T-helper 17 cell (primary cell): Measurements from ENCODE around the gene HOXA5. TPM values are rescaled to one million over a fixed set of nuclear protein-coding genes. Genes with fewer than 3 reads are reported as not detected.

ENCODE experiments used
- ATAC-seq: fragments of 150-1000 bp; cut with Tn5 transposase; 2 replicates; pipeline ENCODE4 v1.10.0; 2021; ENCODE audit warnings: mild to moderate bottlenecking, moderate library complexity
- DNase-seq, 3 donors: peaks; one replicate each; pipeline versions ENCODE4 v3.0.0 to v3.0.0-alpha.2; 2020 to 2021
- H3K9me3 ChIP-seq: one replicate; pipeline ENCODE4 v1.7.0; 2013; ENCODE audit warnings: low read length, mild to moderate bottlenecking; ENCODE audit not compliant: control insufficient read depth, poor library complexity, severe bottlenecking
- H3K27ac Mint-ChIP-seq: one replicate; pipeline ENCODE4 v1.8.0; 2022; ENCODE audit warnings: mild to moderate bottlenecking, moderate library complexity, mixed read lengths
- H3K27me3 Mint-ChIP-seq: one replicate; pipeline ENCODE4 v1.8.0; 2022; ENCODE audit warnings: mixed read lengths
- H3K36me3 Mint-ChIP-seq: one replicate; pipeline ENCODE4 v1.8.0; 2022; ENCODE audit warnings: low read depth, mixed read lengths
- H3K4me1 Mint-ChIP-seq: one replicate; pipeline ENCODE4 v1.8.0; 2022; ENCODE audit warnings: mild to moderate bottlenecking, mixed read lengths
- H3K4me3 Mint-ChIP-seq: one replicate; pipeline ENCODE4 v1.8.0; 2022; ENCODE audit warnings: mild to moderate bottlenecking, moderate library complexity, mixed read lengths
- total RNA-seq, 4 donors: library from RNA in 2 of 4; stranded (reverse) in 2 of 4; gene quantifications; one replicate each; pipeline ENCODE4 v1.2.3 and lab custom pipeline; 2022 to 2026

HOXA5 gene
- total RNA-seq, 2 donors from 2014 or later, result 0.26 TPM; not detected in 1

- Mint-ChIP-seq H3K27me3 (peaks cover 47% of the 10 kb centered on the region), H3K4me1 (peaks cover 10% of the 10 kb centered on the region), H3K36me3 (peaks cover 6% of the 10 kb centered on the region), H3K4me3 (no peak overlapping the region), H3K27ac (no peak overlapping the region)
- no peak for DNase-seq
- ATAC-seq, result no peak
- H3K9me3 ChIP-seq, result no peaks in the 10 kb centered on the region
These were observed 38.0 kb downstream of the HOXA5 start for GRCh38 chr7:27105301-27106031.

GRCh38 chr7:27104341-27105058 lies 39.0 kb downstream of the HOXA5 start:
- no peak overlapping the region for H3K27ac Mint-ChIP-seq
- DNase-seq (no peak), ATAC-seq (no peak)
- peaks cover 8% of the 10 kb centered on the region for H3K36me3 Mint-ChIP-seq
- peaks cover 56% of the 10 kb centered on the region for H3K27me3 Mint-ChIP-seq
- peaks cover 10% of the 10 kb centered on the region for H3K4me1 Mint-ChIP-seq
- no peak overlapping the region for H3K4me3 Mint-ChIP-seq
- no peaks in the 10 kb centered on the region for H3K9me3 ChIP-seq

- Mint-ChIP-seq H3K27ac (no peak overlapping the region), H3K36me3 (peaks cover 9% of the 10 kb centered on the region), H3K27me3 (peaks cover 65% of the 10 kb centered on the region), H3K4me1 (peaks cover 14% of the 10 kb centered on the region), H3K4me3 (peak overlapping the region; percentile 76)
- DNase-seq, result no peak
- H3K9me3 ChIP-seq, result no peaks in the 10 kb centered on the region
- no peak for ATAC-seq
These were observed 39.8 kb downstream of the HOXA5 start for GRCh38 chr7:27103489-27104226.

- peak within 1 kb of the TSS; percentile 76 for H3K4me3 Mint-ChIP-seq
- H3K36me3 Mint-ChIP-seq, result peaks cover 9% of the 10 kb centered on the region
- no peaks in the 10 kb centered on the region for H3K9me3 ChIP-seq
- ATAC-seq (no peak), DNase-seq (no peak)
- H3K4me1 Mint-ChIP-seq, result peaks cover 20% of the 10 kb centered on the region
- H3K27ac Mint-ChIP-seq, result no peak within 1 kb of the TSS
- H3K27me3 Mint-ChIP-seq, result peaks cover 69% of the 10 kb centered on the region
These were observed 40.7 kb downstream of the HOXA5 start, which contains the start of gene HOXA2 for GRCh38 chr7:27102581-27103442. Gene HOXA2 (minus strand): TSS chr7:27102683. CDS start chr7:27102500, 183 bp downstream.

GRCh38 chr7:27101957-27102580 lies 41.4 kb downstream of the HOXA5 start:
- Mint-ChIP-seq H3K36me3 (peaks cover 9% of the 10 kb centered on the region), H3K27me3 (peaks cover 77% of the 10 kb centered on the region), H3K27ac (no peak overlapping the region), H3K4me3 (peak overlapping the region; percentile 28), H3K4me1 (peaks cover 22% of the 10 kb centered on the region)
- no peaks in the 10 kb centered on the region for H3K9me3 ChIP-seq
- no peak for ATAC-seq
- no peak for DNase-seq

- H3K27me3 Mint-ChIP-seq, result peaks cover 78% of the 10 kb centered on the region
- ATAC-seq (no peak), DNase-seq (no peak)
- peaks cover 23% of the 10 kb centered on the region for H3K4me1 Mint-ChIP-seq
- H3K4me3 Mint-ChIP-seq, result peak overlapping the region; percentile 28
- no peaks in the 10 kb centered on the region for H3K9me3 ChIP-seq
- H3K36me3 Mint-ChIP-seq, result peaks cover 9% of the 10 kb centered on the region
- no peak overlapping the region for H3K27ac Mint-ChIP-seq
These were observed 42.1 kb downstream of the HOXA5 start for GRCh38 chr7:27101171-27101956.

- no peak overlapping the region for H3K4me3 Mint-ChIP-seq
- H3K9me3 ChIP-seq, result no peaks in the 10 kb centered on the region
- H3K36me3 Mint-ChIP-seq, result peaks cover 9% of the 10 kb centered on the region
- ATAC-seq, result no peak
- H3K27me3 Mint-ChIP-seq, result peaks cover 76% of the 10 kb centered on the region
- H3K27ac Mint-ChIP-seq, result no peak overlapping the region
- no peak for DNase-seq
- H3K4me1 Mint-ChIP-seq, result peaks cover 23% of the 10 kb centered on the region
These were observed 42.7 kb downstream of the HOXA5 start for GRCh38 chr7:27100694-27101170.

GRCh38 chr7:27099453-27100370 lies 43.8 kb downstream of the HOXA5 start:
- no peak overlapping the region for H3K27ac Mint-ChIP-seq
- H3K27me3 Mint-ChIP-seq, result peaks cover 81% of the 10 kb centered on the region
- H3K4me1 Mint-ChIP-seq, result peaks cover 30% of the 10 kb centered on the region
- ATAC-seq, result no peak
- H3K4me3 Mint-ChIP-seq, result no peak overlapping the region
- H3K9me3 ChIP-seq, result no peaks in the 10 kb centered on the region
- no peak for DNase-seq
- H3K36me3 Mint-ChIP-seq, result peaks cover 9% of the 10 kb centered on the region

GRCh38 chr7:27098578-27099451 lies 44.7 kb downstream of the HOXA5 start:
- no peak for DNase-seq
- Mint-ChIP-seq H3K27ac (no peak overlapping the region), H3K36me3 (peaks cover 12% of the 10 kb centered on the region), H3K4me3 (peak overlapping the region; percentile 19), H3K27me3 (peaks cover 83% of the 10 kb centered on the region), H3K4me1 (peaks cover 31% of the 10 kb centered on the region)
- ATAC-seq, result no peak
- H3K9me3 ChIP-seq, result no peaks in the 10 kb centered on the region
